ENCODE measurements around the gene SEC31B.

The SEC31B gene

DNA sequence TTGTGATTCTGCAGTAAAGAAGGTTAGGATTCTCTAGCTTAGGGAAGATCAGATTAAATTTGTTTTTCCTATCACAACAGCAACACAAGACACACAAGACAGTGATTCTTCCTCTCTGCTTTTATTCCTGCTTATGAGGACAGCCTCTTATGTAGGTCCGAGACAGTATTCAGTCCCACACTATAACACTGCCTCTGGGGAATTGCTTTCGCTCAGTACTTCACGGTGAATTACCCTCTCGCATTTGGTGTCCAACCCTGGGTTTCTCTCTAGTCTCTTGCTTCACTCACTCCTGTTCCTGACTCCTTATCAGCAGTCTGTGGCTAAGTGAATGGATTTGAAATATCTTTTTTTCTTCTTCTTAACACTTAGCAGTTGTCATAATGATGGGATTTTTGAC lies 17.8 kb upstream of the SEC31B start:
- Mint-ChIP-seq H3K4me3 (peak overlapping the region; percentile 32), H3K27ac (peak overlapping the region; percentile 20), H3K36me3 (peaks cover 17% of the 10 kb centered on the region), H3K9me3 (no peaks in the 10 kb centered on the region), H3K4me1 (peaks cover 11% of the 10 kb centered on the region), H3K27me3 (no peaks in the 10 kb centered on the region)
- ATAC-seq (ENCODE audit: low read depth) (no peak), DNase-seq (ENCODE audit: low spot score in 2 of 2) (no peak)

DNA sequence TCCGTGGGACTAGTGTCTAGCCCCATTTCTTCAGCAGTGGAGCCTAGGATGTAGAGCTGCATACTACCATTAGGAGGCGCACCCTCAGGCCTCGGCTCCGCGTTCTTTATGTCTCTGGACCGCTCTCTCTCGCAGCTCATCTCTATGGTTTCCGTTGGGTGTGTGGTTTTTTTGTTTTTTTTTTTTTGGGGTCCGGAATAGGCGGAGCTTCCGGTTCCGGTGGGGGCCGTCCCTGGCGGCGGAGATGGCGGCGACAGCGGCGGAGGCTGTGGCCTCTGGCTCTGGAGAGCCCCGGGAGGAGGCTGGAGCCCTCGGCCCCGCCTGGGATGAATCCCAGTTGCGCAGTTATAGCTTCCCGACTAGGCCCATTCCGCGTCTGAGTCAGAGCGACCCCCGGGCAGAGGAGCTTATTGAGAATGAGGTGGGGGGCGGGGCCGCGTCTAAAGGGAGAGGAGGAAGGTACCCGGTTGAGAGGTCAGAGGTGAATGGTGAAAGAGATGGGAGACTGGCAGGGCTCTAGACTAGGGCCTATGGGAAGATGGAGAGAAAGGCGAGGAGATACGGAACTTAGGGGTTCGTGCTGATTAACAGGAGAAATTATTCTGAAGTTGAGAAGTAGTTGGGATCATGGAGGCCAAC lies 16.2 kb upstream of the SEC31B start, which contains the start of gene HIF1AN:
Gene HIF1AN (plus strand): TSS at position 229 of the 639 bp plus-strand sequence. CDS start 16 bp downstream, at position 245.
- Mint-ChIP-seq H3K36me3 (peaks cover 12% of the 10 kb centered on the region), H3K27me3 (no peaks in the 10 kb centered on the region), H3K4me1 (peaks cover 14% of the 10 kb centered on the region), H3K27ac (no peak within 1 kb of the TSS), H3K4me3 (no peak within 1 kb of the TSS), H3K9me3 (no peaks in the 10 kb centered on the region)
- peak; percentile 89 for ATAC-seq (ENCODE audit: low read depth)
- peak; percentile 84 to 89 for DNase-seq (ENCODE audit: low spot score in 2 of 2)

DNA sequence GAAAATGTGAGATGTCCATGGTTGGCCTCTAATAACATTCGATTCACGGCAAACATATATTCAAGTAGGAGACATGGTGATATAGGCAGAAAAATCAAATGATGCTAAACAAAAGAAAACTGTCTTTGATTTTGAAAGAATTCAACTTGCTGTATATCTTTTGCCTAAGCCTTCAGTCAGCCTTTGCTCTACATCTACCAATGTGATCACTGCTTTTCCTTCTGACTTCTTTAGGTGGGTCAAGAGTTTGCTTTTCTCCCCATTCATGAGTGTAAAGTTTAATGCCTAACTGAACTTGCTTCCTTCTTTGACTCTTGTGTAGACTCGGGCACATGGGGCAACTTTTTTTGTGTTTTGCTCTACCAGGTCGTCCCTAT lies 15.7 kb upstream of the SEC31B start:
- ATAC-seq (ENCODE audit: low read depth) = no peak
- H3K27me3 Mint-ChIP-seq = no peaks in the 10 kb centered on the region
- H3K9me3 Mint-ChIP-seq = no peaks in the 10 kb centered on the region
- no peak for DNase-seq (ENCODE audit: low spot score in 2 of 2)
- no peak overlapping the region for H3K4me3 Mint-ChIP-seq
- peaks cover 14% of the 10 kb centered on the region for H3K4me1 Mint-ChIP-seq
- H3K36me3 Mint-ChIP-seq = peaks cover 9% of the 10 kb centered on the region
- no peak overlapping the region for H3K27ac Mint-ChIP-seq

DNA sequence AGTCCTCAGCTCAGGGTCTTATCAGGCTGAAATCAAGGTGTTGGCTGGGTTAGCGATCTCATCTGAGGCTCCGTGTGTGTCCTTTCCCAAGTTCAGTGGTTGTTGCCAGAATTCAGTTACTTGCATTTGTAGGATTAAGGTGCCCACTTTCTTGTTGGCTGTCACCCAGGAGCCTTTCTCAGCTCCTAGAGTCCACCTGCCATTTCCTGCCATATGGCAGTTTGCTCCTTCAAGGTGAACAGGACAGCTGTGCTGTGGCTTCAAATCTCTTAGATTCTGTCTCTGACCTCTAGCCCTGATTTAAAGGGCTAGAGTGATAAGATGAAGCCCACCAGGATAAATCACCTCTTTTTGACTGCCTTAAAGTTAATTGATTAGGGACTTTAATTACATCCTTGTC lies 15.1 kb upstream of the SEC31B start:
- ATAC-seq (ENCODE audit: low read depth) (no peak), DNase-seq (ENCODE audit: low spot score in 2 of 2) (no peak)
- Mint-ChIP-seq H3K27ac (no peak overlapping the region), H3K4me3 (no peak overlapping the region), H3K27me3 (no peaks in the 10 kb centered on the region), H3K9me3 (no peaks in the 10 kb centered on the region), H3K36me3 (peaks cover 9% of the 10 kb centered on the region), H3K4me1 (peaks cover 19% of the 10 kb centered on the region)

DNA sequence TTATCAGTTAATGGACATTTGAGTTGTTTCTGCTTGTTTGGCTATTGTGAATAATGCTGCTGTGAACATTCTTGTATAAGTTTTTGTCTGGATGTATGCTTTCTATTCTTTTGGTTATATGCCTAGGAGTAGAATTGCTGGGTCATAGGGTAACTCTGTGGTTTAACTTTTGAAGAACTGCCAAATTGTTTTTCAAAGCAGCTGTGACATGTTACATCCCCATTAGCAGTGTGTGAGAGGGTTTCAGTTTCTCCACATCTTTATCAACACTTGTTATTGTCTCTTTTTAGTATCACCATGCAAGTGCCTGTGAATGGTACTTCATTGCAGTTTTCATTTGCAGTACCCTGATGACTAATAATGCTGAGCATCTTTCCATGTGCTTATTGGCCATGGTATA lies 12.1 kb upstream of the SEC31B start:
- no peaks in the 10 kb centered on the region for H3K27me3 Mint-ChIP-seq

DNA sequence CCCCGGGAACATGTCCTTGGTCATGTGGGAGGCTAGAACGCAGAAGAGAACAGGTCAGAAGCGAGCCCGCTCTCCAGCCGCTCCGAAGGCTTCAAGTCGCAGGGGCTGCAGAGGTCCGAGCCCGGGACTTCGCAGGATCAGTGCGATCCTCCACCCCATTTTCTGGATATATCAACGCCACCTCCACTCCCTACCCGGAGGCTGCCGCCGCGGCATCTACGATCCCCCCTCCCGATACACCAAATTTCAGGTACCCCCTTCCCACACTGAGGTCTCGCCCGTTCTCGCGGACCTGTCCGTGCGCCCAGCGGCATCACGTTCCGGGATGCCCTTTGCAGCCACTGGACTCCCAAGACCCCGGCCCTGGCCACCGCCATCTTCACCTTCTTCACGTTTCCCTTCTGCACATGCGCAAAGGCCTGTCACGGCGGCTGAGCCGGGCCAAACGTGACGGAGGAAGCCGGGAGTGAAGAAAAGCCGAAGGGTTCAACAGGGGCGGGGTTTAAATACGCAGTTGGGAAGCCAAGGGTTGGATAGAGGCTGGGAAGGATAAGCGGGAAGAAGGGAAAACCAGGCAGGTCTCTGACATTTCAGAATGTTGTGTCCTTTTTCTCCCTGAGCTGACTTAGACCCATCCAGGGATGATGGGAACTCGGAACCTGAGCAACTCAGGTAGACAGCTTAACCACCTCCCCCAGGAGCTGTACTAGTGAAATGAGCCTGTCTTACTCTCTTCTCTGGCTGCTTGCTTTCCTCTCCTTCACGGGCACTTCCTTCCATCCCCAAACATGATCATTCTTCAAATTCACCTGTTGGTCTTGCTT lies 10.0 kb upstream of the SEC31B start, which contains the start of gene NDUFB8:
Gene NDUFB8 (minus strand): TSS at position 397 of the 824 bp plus-strand sequence. CDS start 20 bp downstream, at position 377.
- Mint-ChIP-seq H3K27me3 (no peaks in the 10 kb centered on the region), H3K27ac (peak within 1 kb of the TSS; percentile 97), H3K9me3 (no peaks in the 10 kb centered on the region), H3K4me1 (peaks cover 21% of the 10 kb centered on the region), H3K4me3 (peak within 1 kb of the TSS; percentile 100), H3K36me3 (peaks cover 12% of the 10 kb centered on the region)
- ATAC-seq (ENCODE audit: low read depth) (peak; percentile 86), DNase-seq (ENCODE audit: low spot score in 2 of 2) (peak; percentile 80 to 83)

More for the DNA sequence above, 12.1 kb upstream of the SEC31B start:
- no peak for ATAC-seq (ENCODE audit: low read depth)
- H3K4me3 Mint-ChIP-seq = no peak overlapping the region
- peak overlapping the region; percentile 35 for H3K27ac Mint-ChIP-seq
- H3K36me3 Mint-ChIP-seq = peaks cover 6% of the 10 kb centered on the region
- H3K4me1 Mint-ChIP-seq = peaks cover 19% of the 10 kb centered on the region
- no peaks in the 10 kb centered on the region for H3K9me3 Mint-ChIP-seq
- no peak for DNase-seq (ENCODE audit: low spot score in 2 of 2)

DNA sequence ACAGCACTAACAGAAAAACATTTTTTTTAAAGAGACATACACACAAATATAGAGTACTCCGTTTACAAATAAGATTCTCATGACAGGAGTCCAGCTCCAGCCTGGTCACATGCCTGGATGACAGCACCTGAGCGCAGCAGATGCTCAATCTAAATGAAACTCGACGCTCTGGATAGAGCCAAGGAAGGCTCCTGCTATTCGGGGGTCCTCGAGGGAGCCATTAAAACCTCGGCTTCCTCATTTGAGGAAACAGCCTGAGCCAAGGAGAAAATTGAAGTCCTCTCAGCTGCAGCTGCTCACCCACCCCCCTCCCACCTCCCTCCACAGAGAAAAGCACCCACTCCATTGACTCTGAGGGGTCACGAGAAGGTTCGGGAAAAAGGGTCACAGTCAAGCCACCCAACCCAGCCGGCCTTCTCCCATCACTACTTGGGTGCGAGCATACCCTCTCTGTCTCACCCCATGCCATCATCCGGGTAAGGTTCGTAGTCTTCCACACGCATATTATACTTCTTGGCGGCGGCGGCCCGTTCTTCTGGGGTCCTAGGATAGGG lies 9.3 kb upstream of the SEC31B start:
- ATAC-seq (ENCODE audit: low read depth) = peak; percentile 5
- no peak for DNase-seq (ENCODE audit: low spot score in 2 of 2)
- peak overlapping the region; percentile 100 for H3K4me3 Mint-ChIP-seq
- no peaks in the 10 kb centered on the region for H3K27me3 Mint-ChIP-seq
- no peaks in the 10 kb centered on the region for H3K9me3 Mint-ChIP-seq
- peak overlapping the region; percentile 97 for H3K27ac Mint-ChIP-seq
- H3K36me3 Mint-ChIP-seq = peaks cover 17% of the 10 kb centered on the region
- H3K4me1 Mint-ChIP-seq = peaks cover 21% of the 10 kb centered on the region

DNA sequence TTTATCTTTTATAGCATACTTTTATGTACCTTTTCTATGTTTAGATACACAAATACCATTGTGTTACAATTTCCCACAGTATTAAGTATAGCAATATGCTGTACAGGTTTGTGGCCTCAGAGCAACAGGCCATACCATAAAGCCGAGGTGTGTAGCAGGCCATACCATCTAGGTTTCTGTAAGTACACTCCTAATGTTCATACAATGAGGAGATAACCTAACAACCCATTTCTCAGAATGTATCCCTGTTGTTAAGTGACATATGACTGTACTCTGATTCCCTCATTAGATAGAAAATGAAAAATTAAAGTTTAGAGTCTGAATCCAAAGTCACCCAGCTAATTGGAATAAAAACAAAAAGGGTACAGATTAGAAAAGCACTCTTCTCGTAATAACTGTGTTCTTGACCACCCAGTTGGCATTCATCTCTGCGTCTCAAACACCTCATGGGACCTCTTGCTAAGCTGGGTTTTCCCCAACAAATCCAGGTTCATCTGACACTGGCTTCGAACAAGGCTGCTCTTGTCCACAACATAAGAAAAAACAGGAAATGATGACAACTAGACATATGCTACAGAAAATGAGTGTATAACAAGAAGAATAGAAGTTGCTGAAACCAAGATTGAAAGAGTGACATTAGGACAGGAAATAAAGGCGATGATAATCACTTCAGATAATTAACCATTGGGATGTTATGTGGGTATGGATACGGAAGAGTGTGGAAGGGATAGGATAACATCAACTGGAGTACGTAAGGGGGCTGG lies 8.6 kb upstream of the SEC31B start:
- H3K27ac Mint-ChIP-seq = peak overlapping the region; percentile 97
- H3K27me3 Mint-ChIP-seq = no peaks in the 10 kb centered on the region
- no peak for DNase-seq (ENCODE audit: low spot score in 2 of 2)
- H3K4me3 Mint-ChIP-seq = peak overlapping the region; percentile 100
- H3K9me3 Mint-ChIP-seq = no peaks in the 10 kb centered on the region
- peak; percentile 38 for ATAC-seq (ENCODE audit: low read depth)
- peaks cover 23% of the 10 kb centered on the region for H3K36me3 Mint-ChIP-seq
- peaks cover 21% of the 10 kb centered on the region for H3K4me1 Mint-ChIP-seq

DNA sequence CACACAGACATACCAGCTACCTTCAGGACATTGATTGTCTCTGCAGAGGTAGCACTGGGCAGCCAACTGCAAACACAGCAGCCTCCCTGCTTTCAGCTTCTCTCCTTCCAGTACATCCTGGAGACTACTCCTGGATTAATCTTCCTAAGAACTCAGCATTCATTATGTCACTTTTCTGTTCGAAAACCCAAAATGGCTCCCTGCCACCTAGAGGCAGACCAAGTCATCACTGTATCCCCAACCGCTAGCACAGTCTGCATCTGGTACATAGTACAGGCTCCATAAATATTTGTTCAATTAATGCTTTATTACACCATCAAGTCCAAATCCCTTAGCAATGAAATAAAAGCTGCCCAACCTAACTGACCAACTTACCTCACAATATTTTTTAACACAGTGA lies 5.0 kb upstream of the SEC31B start:
- Mint-ChIP-seq H3K9me3 (no peaks in the 10 kb centered on the region), H3K36me3 (peaks cover 26% of the 10 kb centered on the region), H3K4me3 (no peak overlapping the region), H3K27me3 (no peaks in the 10 kb centered on the region), H3K4me1 (peaks cover 12% of the 10 kb centered on the region), H3K27ac (no peak overlapping the region)
- no peak for ATAC-seq (ENCODE audit: low read depth)
- DNase-seq (ENCODE audit: low spot score in 2 of 2) = no peak

DNA sequence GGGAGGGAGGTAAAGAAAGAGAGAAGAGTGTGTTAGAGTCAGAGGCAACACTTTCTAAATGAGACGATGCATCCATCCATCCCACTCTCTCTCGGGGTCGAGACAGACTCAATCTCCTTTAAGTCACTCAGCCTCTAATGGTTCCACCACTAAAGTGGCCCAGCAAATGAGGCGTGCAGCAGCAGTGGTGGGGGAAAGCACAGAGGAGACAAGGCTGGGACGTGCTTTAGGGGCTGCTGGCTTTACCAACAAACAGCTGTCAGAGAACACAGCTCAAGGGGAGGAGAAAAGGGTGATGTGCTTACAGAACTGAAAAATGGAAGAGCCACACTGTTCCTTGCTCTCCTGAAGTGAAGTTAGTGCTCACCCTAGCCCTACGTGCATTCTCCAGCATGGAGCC lies 4.5 kb upstream of the SEC31B start:
- H3K27me3 Mint-ChIP-seq = peaks cover 2% of the 10 kb centered on the region
- H3K4me3 Mint-ChIP-seq = no peak overlapping the region
- H3K36me3 Mint-ChIP-seq = peaks cover 25% of the 10 kb centered on the region
- no peak for ATAC-seq (ENCODE audit: low read depth)
- peaks cover 13% of the 10 kb centered on the region for H3K4me1 Mint-ChIP-seq
- H3K9me3 Mint-ChIP-seq = no peaks in the 10 kb centered on the region
- H3K27ac Mint-ChIP-seq = no peak overlapping the region
- DNase-seq (ENCODE audit: low spot score in 2 of 2) = no peak

DNA sequence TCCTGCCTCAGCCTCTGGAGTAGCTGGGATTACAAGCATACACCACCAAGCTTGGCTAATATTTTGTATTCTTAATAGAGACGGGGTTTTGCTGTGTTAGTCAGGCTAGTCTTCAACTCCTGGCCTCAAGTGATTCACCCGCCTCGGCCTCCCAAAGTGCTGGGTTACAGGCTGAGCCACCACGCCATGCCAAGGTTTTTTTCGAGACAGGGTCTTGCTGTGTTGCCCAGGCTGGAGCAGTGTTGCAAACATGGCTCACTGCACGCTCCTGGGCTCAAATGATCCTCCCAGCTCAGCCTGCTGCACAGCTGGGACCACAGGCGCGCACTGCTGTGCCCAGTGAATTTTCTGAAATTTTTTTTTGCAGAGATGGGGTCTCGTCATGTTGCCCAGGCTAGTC lies 3.3 kb upstream of the SEC31B start:
- peaks cover 26% of the 10 kb centered on the region for H3K36me3 Mint-ChIP-seq
- peaks cover 11% of the 10 kb centered on the region for H3K4me1 Mint-ChIP-seq
- ATAC-seq (ENCODE audit: low read depth) (no peak), DNase-seq (ENCODE audit: low spot score in 2 of 2) (no peak)
- H3K9me3 Mint-ChIP-seq = no peaks in the 10 kb centered on the region
- H3K4me3 Mint-ChIP-seq = no peak overlapping the region
- peaks cover 3% of the 10 kb centered on the region for H3K27me3 Mint-ChIP-seq
- H3K27ac Mint-ChIP-seq = no peak overlapping the region

DNA sequence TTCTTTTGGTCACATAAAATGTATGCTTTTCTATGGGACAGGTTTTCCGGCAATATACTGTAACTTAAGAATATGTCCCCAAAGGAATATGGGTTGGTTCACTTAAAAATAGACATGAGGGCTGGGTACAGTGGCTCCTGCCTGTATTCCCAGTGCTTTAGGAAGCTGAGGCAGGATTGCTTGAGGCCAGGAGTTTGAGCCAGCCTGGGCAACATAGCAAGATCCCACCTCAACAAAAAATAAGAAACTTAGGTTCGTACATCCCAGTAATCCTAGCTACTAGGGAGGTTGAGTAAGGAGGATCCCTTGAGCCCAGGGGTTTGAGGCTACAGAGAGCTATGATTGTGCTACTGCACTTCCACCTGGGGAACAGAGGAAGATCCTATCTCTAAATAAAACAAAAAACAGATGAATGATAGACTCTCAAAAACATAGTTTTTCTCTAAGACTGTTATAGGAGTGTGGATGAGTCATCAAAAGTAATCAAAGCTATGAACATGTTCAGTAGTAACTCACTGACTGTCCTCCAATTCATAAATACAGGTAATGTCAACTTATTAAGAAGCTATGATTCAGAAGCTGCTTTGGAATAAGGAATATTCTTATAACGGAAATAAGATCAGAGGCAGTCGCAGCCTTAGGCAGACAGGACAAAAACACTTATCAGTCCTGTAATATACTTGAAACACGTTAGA lies 2.6 kb upstream of the SEC31B start:
- peaks cover 30% of the 10 kb centered on the region for H3K36me3 Mint-ChIP-seq
- ATAC-seq (ENCODE audit: low read depth) (no peak), DNase-seq (ENCODE audit: low spot score in 2 of 2) (no peak)
- peaks cover 3% of the 10 kb centered on the region for H3K27me3 Mint-ChIP-seq
- no peak overlapping the region for H3K4me3 Mint-ChIP-seq
- peaks cover 11% of the 10 kb centered on the region for H3K4me1 Mint-ChIP-seq
- no peak overlapping the region for H3K27ac Mint-ChIP-seq
- H3K9me3 Mint-ChIP-seq = no peaks in the 10 kb centered on the region

DNA sequence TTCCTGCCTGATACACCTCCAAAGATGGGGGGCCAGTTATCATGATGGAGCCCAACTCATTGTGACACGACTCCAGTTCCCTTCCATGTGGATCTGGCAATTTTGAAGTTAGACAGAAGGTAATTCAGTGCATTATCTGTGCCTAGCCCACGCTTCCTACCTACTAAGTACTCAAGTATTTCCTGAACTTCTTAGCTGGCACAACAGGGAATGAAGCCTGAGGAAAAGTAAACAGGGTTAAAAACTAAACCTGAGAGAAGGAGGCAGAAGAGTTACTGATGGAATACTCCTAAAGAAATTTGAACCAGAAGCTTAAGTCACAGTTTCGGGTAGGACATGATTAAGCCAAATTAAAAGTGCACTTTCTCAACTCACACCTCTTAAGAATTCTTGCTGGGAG lies 1.1 kb upstream of the SEC31B start:
- Mint-ChIP-seq H3K9me3 (no peaks in the 10 kb centered on the region), H3K27ac (no peak overlapping the region), H3K4me3 (no peak overlapping the region), H3K36me3 (peaks cover 29% of the 10 kb centered on the region), H3K4me1 (peaks cover 5% of the 10 kb centered on the region), H3K27me3 (peaks cover 3% of the 10 kb centered on the region)
- DNase-seq (ENCODE audit: low spot score in 2 of 2) (no peak), ATAC-seq (ENCODE audit: low read depth) (no peak)

All from memory B cell (primary cell).